HepG2 (cell line): ENCODE measurements around the gene MYRIP. TPM values are rescaled to one million over a fixed set of nuclear protein-coding genes. Genes with fewer than 3 reads are reported as not detected.

Source experiments
- ATAC-seq: fragments of 200-7000 bp; cut with Tn5 transposase; 3 replicates; pipeline ENCODE4 v1.9.1; 2020; ENCODE audit warnings: mild to moderate bottlenecking, moderate library complexity
- BruUV-seq: library from RNA; stranded (reverse); fragments of 400-500 nt; replicated peaks from 2 replicates; lab custom pipeline; 2021; lab: Mats Ljungman, UMichigan
- CTCF ChIA-PET: fragments of 300-600 bp; formaldehyde crosslinking; extraction: SDS; loops from one replicate; lab custom pipeline; 2021; ENCODE audit warnings: low total read pairs, inconsistent platforms, low intra/inter-chr PET ratio; lab: Yijun Ruan, JAX
- POLR2A ChIA-PET: fragments of 350-600 bp; sonication (Branson Sonifier 250); formaldehyde crosslinking; loops from one replicate; lab custom pipeline; 2020; ENCODE audit warnings: antibody characterized with exemption, inconsistent platforms; lab: Yijun Ruan, JAX
- DNase-seq: peaks from one replicate; pipeline ENCODE4 v3.0.0-alpha.2; 2015; ENCODE audit warnings: low spot score
- FAIRE-seq: peaks from 3 replicates; lab custom pipeline; 2011; peaks lifted over from hg19 to GRCh38; lab: Jason Lieb, UNC
- H2AFZ ChIP-seq: one replicate; pipeline ENCODE4 v1.6.1; 2011; ENCODE audit warnings: low read length, inconsistent platforms
- H3K27ac ChIP-seq: fragments of 300-600 bp; 3 replicates; pipeline ENCODE4 v1.8.0; 2011; ENCODE audit warnings: mixed run types, mild to moderate bottlenecking, mixed read lengths, low read length, inconsistent platforms; ENCODE audit not compliant: insufficient read depth; ENCODE audit errors: extremely low read length
- H3K27me3 ChIP-seq, 2 experiments: fragments of 200-600 bp in 1 of 2; 2 replicates in 1 of 2; 3 replicates in 1 of 2; pipeline versions ENCODE4 v1.6.0 to v1.8.0; 2011; ENCODE audit warnings: low read length in 2 of 2, mild to moderate bottlenecking in 2 of 2, moderate library complexity in 2 of 2, inconsistent platforms in 1 of 2; ENCODE audit not compliant: insufficient read depth in 2 of 2, control insufficient read depth in 1 of 2
- H3K36me3 ChIP-seq, 2 experiments: fragments of 200-600 bp in 1 of 2; replicated peaks in 1 of 2; 2 replicates in 1 of 2; 3 replicates in 1 of 2; pipeline versions ENCODE4 v1.5.1 to v1.8.0; 2011; ENCODE audit warnings: low read length in 2 of 2, inconsistent platforms in 1 of 2; ENCODE audit not compliant: insufficient read depth in 2 of 2, control insufficient read depth in 1 of 2
- H3K4me1 ChIP-seq: 2 replicates; pipeline ENCODE4 v1.5.1; 2012; ENCODE audit warnings: low read length, inconsistent platforms; ENCODE audit not compliant: insufficient read depth
- H3K4me2 ChIP-seq: 2 replicates; pipeline ENCODE4 v1.6.0; 2011; ENCODE audit warnings: low read depth, low read length, inconsistent platforms
- H3K4me3 ChIP-seq, 3 experiments: fragments of 200-600 bp in 1 of 3; sonication (generic), shearing (Covaris generic) in 1 of 3; replicated peaks in 1 of 3; 2 replicates each; pipeline ENCODE4 v1.5.1; 2011 to 2016; ENCODE audit warnings: low read length in 3 of 3, inconsistent platforms in 2 of 3, low read depth in 2 of 3, mild to moderate bottlenecking in 2 of 3, control low read depth in 1 of 3, mixed read lengths in 1 of 3; ENCODE audit not compliant: insufficient read depth in 1 of 3
- H3K79me2 ChIP-seq: one replicate; pipeline ENCODE4 v1.6.1; 2011; ENCODE audit warnings: low read length, inconsistent platforms; ENCODE audit not compliant: insufficient read depth
- H3K9ac ChIP-seq: 2 replicates; pipeline ENCODE4 v1.6.0; 2011; ENCODE audit warnings: mild to moderate bottlenecking, low read depth, low read length, inconsistent platforms; ENCODE audit not compliant: insufficient read depth
- H3K9me3 ChIP-seq: 2 replicates; pipeline ENCODE4 v1.5.1; 2012; ENCODE audit warnings: mild to moderate bottlenecking, low read length
- H4K20me1 ChIP-seq: 2 replicates; pipeline ENCODE4 v1.6.0; 2011; ENCODE audit warnings: inconsistent platforms, mild to moderate bottlenecking, low read length, moderate library complexity; ENCODE audit not compliant: insufficient read depth
- BRF2 ChIP-seq: sonication (generic); formaldehyde crosslinking; IDR thresholded peaks from 2 replicates; pipeline ENCODE4 v1.8.1; 2022; ENCODE audit warnings: mild to moderate bottlenecking, missing genetic modification reagents
- CREB1 ChIP-seq, 2 experiments: fragments of 450-650 bp in 1 of 2; IDR thresholded peaks; 2 replicates each; pipeline ENCODE4 v1.6.1; 2016 to 2017; ENCODE audit warnings: control low read depth in 1 of 2, mild to moderate bottlenecking in 1 of 2, missing compliant biosample characterization in 1 of 2, missing genetic modification characterization in 1 of 2
- E2F2 ChIP-seq: sonication (generic); formaldehyde crosslinking; IDR thresholded peaks from 2 replicates; pipeline ENCODE4 v1.4.0; 2020; ENCODE audit warnings: missing genetic modification reagents, borderline replicate concordance
- ISL2 ChIP-seq: sonication (generic); formaldehyde crosslinking; IDR thresholded peaks from 2 replicates; pipeline ENCODE4 v1.5.0; 2020; ENCODE audit warnings: missing genetic modification reagents
- POGK ChIP-seq: sonication (generic); formaldehyde crosslinking; conservative IDR thresholded peaks from 2 replicates; pipeline ENCODE4 v1.8.0; 2022; ENCODE audit warnings: mild to moderate bottlenecking, moderate library complexity, missing genetic modification reagents
- SIN3A ChIP-seq: IDR thresholded peaks from 2 replicates; pipeline ENCODE4 v1.6.1; 2011; ENCODE audit warnings: low read depth, mild to moderate bottlenecking, control low read depth, low read length, borderline replicate concordance
- ZBTB8A ChIP-seq: sonication (generic); formaldehyde crosslinking; IDR thresholded peaks from 2 replicates; pipeline ENCODE4 v1.4.0; 2020; ENCODE audit warnings: mild to moderate bottlenecking, low read depth, missing genetic modification reagents, borderline replicate concordance
- ZNF20 ChIP-seq: sonication (generic); formaldehyde crosslinking; IDR thresholded peaks from 2 replicates; pipeline ENCODE4 v1.4.0; 2020; ENCODE audit warnings: mild to moderate bottlenecking, moderate library complexity, missing genetic modification reagents
- ZNF274 ChIP-seq: sonication (generic); formaldehyde crosslinking; IDR thresholded peaks from 2 replicates; pipeline ENCODE4 v1.5.1; 2020; ENCODE audit warnings: mild to moderate bottlenecking, missing genetic modification reagents
- ZNF773 ChIP-seq: sonication (generic); formaldehyde crosslinking; IDR thresholded peaks from 2 replicates; pipeline ENCODE4 v1.4.0; 2020; ENCODE audit warnings: missing genetic modification reagents, borderline replicate concordance
- WGBS: methylation state at CpG from one replicate; pipeline ENCODE4 v1.1.6; 2017; ENCODE audit warnings: low lambda C conversion rate; 5-methylcytosine and 5-hydroxymethylcytosine counted together
- in situ Hi-C: cut with HindIII; loops from 2 replicates; pipeline ENCODE4 v1.10.0; 2017; ENCODE audit warnings: low pct_unique_long_range_greater_than_20kb; ENCODE audit not compliant: extremely low pct_ligation_motif_present
- intact Hi-C: fragments of 100-400 bp; cut with micrococcal nuclease; formaldehyde crosslinking; loops from one replicate; pipeline ENCODE4 v1.10.0; 2022; ENCODE audit not compliant: unreplicated experiment
- polyA plus RNA-seq, 8 experiments: library from polyadenylated mRNA; depleted of rRNA in 3 of 8; stranded (reverse) in 7 of 8; unstranded in 1 of 8; fragments of >200 nt; fragmentation: Illumina TruSeq in 4 of 8; extraction: Trizol in 4 of 8; gene quantifications; 2 replicates each; pipeline versions ENCODE4 v1.2.1 to v1.2.3, GENCODE V29; 2011 to 2016; ENCODE audit warnings: low read depth in 4 of 8, missing spikeins in 1 of 8, mixed read lengths in 1 of 8; ENCODE audit not compliant: insufficient read depth in 1 of 8
- total RNA-seq, 5 experiments: library from RNA; depleted of rRNA; stranded (reverse); fragments of >200 nt; fragmentation: Illumina TruSeq; extraction: Trizol; gene quantifications; 2 replicates each; pipeline ENCODE4 v1.2.3, GENCODE V29; 2016; ENCODE audit warnings: low read depth in 1 of 5

Gene MYRIP
- total and polyA plus RNA-seq, 2 of the 13 experiments (the other 11 are each of a cell fraction or from before 2014, with no cell fraction given), result 0.64 to 0.84 TPM

- no peak for TF ChIP-seq POGK (CRISPR knock-in tag)
These were observed 459.6 kb downstream of the MYRIP start (continued) for GRCh38 chr3:40268802-40269524.

- H3K9ac ChIP-seq, result no peak overlapping the region
- no peaks in the 10 kb centered on the region for H4K20me1 ChIP-seq
- no peak overlapping the region for H3K4me3 ChIP-seq
- intact Hi-C loops, result no loop called here
- no peak for TF ChIP-seq ISL2 (CRISPR knock-in tag)
- TF ChIP-seq CREB1 (IDR thresholded peaks at IDR 0.05), result 0 out of 2 replicates have a peak, but pooled peaks have one; percentile 26
- no peak for TF ChIP-seq CREB1 (CRISPR knock-in tag; IDR thresholded peaks at IDR 0.05)
- ATAC-seq (no peak), DNase-seq (no peak), FAIRE-seq (no peak)
- 6% methylated on average over 1 of the region's 1 CpG for WGBS
- no peak overlapping the region for H3K4me2 ChIP-seq
- no peaks in the 10 kb centered on the region for H3K36me3 ChIP-seq
- ChIA-PET CTCF (no interaction called here), POLR2A (no interaction called here)
- H3K4me1 ChIP-seq, result no peaks in the 10 kb centered on the region
- in situ Hi-C loops, result no loop called here
- no peak overlapping the region for H2AFZ ChIP-seq
- no peaks in the 10 kb centered on the region; a peak in 1 of 5 replicates for H3K27me3 ChIP-seq
- no peaks in the 10 kb centered on the region for H3K79me2 ChIP-seq
- no peak overlapping the region for H3K27ac ChIP-seq
- H3K9me3 ChIP-seq, result no peaks in the 10 kb centered on the region
- no TSS peak for BruUV-seq
These were observed 469.4 kb downstream of the MYRIP start for GRCh38 chr3:40278791-40279190.

GRCh38 chr3:40281995-40282394 lies 472.6 kb downstream of the MYRIP start:
- FAIRE-seq, result no peak
- no peaks in the 10 kb centered on the region for H3K4me1 ChIP-seq
- ATAC-seq, result no peak
- no peak overlapping the region for H3K4me2 ChIP-seq
- no peaks in the 10 kb centered on the region for H3K9me3 ChIP-seq
- H2AFZ ChIP-seq, result no peak overlapping the region
- H3K27ac ChIP-seq, result no peak overlapping the region
- H3K4me3 ChIP-seq, result no peak overlapping the region
- no peak overlapping the region for H3K9ac ChIP-seq
- POLR2A ChIA-PET, result no interaction called here
- no peaks in the 10 kb centered on the region; a peak in 1 of 5 replicates for H3K27me3 ChIP-seq
- H3K36me3 ChIP-seq, result no peaks in the 10 kb centered on the region
- CTCF ChIA-PET, result no interaction called here
- in situ Hi-C loops (no loop called here), intact Hi-C loops (no loop called here)
- H3K79me2 ChIP-seq, result no peaks in the 10 kb centered on the region
- no peak for DNase-seq
- BruUV-seq, result no TSS peak
- WGBS, result 24% methylated on average over 2 of the region's 2 CpGs
- H4K20me1 ChIP-seq, result no peaks in the 10 kb centered on the region
- TF ChIP-seq SIN3A, result no peak
- no peak for TF ChIP-seq BRF2 (CRISPR knock-in tag)
- no peak for TF ChIP-seq ZNF274 (CRISPR knock-in tag)
- TF ChIP-seq E2F2 (CRISPR knock-in tag), result no peak
- no peak for TF ChIP-seq ZBTB8A (CRISPR knock-in tag)
- TF ChIP-seq ZNF20 (CRISPR knock-in tag), result no peak
- TF ChIP-seq ZNF773, result no peak
